Activated naive CD4-positive, alpha-beta T cell treated with Interleukin-2 at 50 U/mL for 16 hours (primary cell): ENCODE measurements around the gene CDH26.
"Not testable (repeated sequence)": the region's sequence is repeated elsewhere in the genome, so short reads cannot be mapped to it uniquely, and the experiment has no call there.

Experiments
- DNase-seq: peaks from one replicate; pipeline ENCODE4 v3.0.0-alpha.2; 2020

The CDH26 gene

GRCh38 chr20:59942245-59942644, 16.0 kb upstream of the CDH26 start:
- no peak for DNase-seq

DNA sequence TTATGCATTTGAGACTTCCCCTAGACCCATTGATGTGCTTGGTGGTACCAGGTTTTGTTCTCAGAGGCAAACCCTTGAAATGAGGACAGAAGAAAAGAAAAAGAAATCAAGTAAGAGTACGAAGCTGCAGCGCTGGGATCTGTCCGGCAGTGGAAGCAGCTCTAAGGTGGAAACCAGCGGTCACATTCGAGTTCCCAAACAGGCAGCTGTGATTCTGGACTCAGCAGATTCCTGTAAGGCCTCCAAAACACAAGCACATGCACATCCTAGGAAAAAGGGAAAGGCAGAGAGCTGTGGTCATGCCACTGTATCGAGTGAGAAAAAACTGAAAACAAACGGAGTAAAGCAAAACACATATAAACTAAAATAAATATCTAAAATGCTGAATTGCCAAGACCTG, 13.5 kb upstream of the CDH26 start:
- no peak for DNase-seq

GRCh38 chr20:59945175-59945574, 13.0 kb upstream of the CDH26 start:
- DNase-seq, result no peak

DNA sequence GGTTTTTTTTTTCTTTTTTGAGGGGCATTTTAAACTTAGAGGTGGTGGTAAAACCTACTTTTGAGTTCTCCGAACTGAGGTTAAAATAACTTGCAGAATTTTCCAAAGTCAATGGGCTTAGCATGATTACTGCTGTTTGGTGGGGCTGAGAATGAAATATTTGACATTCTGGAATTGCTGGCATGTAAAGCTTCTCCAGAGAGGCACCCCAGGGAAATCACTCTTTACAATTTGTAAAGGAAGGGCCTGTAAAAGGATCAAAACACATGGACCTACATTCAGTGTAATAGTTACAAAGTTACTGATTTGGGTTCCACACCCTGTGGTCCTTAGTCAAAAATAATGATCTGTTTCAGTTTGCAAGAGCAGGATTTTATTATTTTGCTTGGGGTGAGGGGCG, 12.5 kb upstream of the CDH26 start:
- DNase-seq, result no peak

- no peak for DNase-seq
These were observed 10.8 kb upstream of the CDH26 start for GRCh38 chr20:59947376-59947775.

- no peak for DNase-seq
These were observed 10.0 kb upstream of the CDH26 start for GRCh38 chr20:59948212-59948611.

DNA sequence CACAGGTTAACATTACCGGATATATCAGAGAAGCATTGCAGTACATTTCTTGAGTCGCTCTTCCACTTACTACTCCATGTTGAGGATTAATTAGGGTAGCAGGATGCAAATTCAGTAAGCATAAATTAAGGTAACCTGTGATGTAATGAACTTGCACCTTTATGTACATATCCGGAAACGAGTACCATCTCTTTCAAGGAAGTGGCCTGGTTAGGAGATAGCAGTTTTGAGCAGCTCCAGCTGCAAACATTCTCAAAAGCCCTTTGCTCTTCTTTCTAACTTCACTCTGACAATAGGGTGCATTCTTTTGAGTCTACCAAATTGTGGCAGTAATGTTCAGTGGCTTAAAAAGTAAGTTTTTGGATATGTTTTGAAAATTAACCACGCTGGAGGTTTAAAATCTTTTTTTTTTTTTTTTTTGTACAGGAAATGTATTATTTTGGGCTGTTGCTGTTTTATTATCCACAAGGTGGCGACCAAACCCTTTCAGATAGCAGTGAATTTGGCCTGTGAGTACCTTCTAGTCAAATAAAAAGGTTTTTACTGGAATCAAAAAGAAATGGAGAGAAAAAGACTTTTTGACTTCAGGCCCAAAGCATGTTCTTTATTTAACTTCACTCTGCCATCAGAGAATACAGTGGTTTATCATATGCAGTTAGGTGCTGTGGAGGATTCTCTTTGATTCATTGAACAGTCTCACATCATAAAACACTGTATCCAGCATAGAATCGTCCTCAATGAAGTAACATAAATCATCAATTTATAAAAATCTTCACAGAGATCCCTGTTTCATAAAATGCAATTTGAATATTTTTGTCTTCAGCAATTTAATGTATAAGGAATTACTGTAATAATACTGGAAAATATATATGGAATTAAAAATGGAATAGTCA, 9.1 kb upstream of the CDH26 start:
- DNase-seq, result no peak

DNA sequence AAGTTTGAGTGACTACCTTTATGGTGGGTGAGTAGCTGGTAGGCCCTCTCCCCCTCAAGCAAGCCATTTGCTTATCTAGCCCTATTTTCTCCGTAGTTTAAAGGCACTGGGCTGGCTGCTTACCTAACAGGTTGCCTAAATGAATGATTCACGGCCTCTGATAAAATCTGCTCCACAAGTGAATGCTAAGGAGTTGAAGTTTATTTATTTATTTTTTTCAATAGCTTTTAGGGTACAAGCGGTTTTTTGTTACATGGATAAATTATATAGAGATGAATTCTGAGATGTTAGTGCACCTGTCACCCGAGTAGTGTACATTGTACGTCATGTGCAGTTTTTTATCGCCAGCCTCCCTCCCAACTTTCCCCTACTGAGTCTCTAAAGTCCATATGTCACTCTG, 8.3 kb upstream of the CDH26 start:
- DNase-seq, result no peak

- DNase-seq, result no peak
These were observed 3.5 kb upstream of the CDH26 start for GRCh38 chr20:59954718-59955117.

GRCh38 chr20:59955131-59955796, 3.0 kb upstream of the CDH26 start:
- DNase-seq, result no peak

DNA sequence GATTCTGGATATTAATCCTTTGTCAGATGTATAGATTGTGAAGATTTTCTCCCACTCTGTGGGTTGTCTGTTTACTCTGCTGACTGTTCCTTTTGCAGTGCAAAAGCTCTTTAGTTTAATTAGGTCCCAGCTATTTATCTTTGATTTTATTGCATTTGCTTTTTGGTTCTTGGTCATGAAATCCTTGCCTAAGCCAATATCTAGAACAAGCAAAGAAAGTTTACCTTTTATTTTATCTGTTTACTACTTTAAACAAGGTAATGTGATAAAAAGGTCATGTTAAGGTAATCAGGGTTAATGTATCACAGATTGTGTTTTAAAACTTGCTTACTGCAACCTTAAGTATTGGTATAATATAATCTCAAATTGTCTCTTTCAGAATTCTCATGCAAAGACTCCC, 655 bp upstream of the CDH26 start:
- DNase-seq, result not testable (repeated sequence)

GRCh38 chr20:59958626-59959025, 403 bp downstream of the CDH26 start:
- no peak for DNase-seq

DNA sequence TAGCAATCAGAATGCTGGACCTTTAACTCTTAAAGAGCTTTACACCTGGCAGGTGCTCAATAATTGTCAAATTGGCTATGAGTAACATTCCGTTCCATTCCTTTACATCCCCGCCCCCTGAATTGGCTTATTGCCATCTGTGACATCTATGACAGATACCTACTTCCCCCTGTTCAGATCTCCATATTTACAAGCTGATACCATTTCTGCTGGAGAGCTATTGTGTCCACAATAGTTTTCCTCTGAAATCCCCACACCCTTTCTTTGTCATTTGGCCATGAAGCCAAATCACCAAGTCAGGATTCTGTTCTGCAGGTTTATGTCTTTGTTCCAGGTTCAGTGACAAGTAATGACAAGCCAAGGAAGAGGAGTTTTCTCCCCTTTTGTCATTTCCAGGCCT, 3.2 kb downstream of the CDH26 start:
- no peak for DNase-seq

- DNase-seq, result no peak
These were observed 3.9 kb downstream of the CDH26 start for GRCh38 chr20:59962155-59962554.

GRCh38 chr20:59966428-59966827, 8.2 kb downstream of the CDH26 start:
- DNase-seq, result no peak

GRCh38 chr20:59971428-59971827, 13.2 kb downstream of the CDH26 start:
- no peak for DNase-seq

DNA sequence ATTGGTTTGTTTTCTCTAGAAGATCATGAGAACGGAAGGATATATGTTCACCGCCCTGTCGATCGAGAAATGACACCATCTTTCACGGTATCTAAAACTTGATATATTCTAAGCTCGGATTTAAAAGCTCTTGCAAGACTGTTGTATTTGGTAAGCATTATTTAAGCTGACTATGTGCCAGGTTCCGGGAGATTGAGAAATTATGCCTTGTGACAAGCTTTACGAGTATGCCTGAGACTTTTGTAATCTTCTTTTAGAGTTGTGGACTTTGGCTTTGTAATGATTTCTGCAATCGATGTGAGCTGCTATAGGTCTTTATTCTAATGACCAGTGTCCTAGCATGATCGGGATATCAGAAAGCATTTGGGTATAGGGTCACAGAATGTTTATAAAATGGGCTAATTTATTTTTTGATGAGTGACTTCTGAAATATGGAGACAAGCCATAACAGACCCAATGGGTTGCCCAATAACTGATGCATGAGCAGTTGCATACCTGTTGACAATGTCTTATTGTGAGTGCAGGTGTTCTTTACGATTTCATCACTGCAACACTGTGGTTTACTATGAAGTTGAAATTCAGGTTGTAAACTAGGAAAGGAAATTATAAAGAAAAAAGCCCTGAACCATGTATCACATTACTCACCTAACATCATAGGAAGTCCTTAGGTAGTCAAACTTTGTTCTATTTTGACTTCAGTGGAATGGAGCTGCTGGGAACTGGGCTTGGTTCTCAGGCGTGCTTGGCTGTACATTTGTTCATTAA, 14.0 kb downstream of the CDH26 start:
- DNase-seq, result no peak

DNA sequence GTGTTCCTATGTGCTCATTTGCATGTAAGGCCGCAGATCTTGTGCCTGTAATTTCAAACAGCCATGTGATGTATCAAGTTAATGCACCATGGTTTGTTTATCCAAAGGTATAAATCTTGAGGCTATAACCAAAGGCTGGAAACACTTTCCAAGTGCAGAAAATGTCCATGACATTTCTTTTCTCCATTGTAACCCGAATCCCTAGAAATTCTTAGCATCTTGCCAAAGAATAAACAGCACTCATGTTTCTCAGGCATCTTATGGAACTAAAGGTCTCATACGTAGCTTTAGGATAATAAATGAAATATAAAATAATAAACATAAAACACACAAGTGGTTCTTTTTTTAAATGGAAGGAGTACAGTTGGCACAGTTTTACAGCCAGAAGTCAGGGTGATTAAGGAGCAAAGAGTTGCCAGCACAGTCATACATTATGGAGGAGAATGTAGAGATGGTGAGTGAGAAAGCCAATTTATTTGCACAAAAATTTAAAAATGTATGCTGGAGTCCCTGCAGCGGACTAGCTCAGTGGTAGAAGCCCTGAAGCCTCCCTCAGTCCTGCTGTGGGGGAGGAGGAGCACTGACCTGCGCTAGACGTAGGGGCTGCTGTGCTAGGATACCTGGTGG, 18.0 kb downstream of the CDH26 start:
- no peak for DNase-seq

DNA sequence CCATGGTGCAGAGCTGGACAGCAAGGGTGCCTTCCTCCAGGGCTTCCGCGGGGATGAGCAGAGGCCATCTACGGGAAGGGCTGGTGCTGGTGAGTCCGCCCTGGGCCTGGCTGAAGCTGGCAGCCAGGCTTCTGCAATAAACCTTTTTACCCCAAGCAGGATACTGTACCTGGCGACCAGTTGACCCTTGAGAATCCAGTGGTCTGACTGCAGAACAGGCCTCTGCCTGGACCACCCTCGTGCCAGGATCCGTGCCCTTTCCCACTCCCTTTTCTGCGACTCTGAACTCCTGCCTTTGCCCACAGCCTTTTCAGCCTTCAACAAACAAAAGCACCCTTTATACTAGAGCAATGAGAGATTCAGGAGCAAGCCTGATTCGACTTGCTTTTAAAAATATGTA, 18.9 kb downstream of the CDH26 start:
- no peak for DNase-seq

DNA sequence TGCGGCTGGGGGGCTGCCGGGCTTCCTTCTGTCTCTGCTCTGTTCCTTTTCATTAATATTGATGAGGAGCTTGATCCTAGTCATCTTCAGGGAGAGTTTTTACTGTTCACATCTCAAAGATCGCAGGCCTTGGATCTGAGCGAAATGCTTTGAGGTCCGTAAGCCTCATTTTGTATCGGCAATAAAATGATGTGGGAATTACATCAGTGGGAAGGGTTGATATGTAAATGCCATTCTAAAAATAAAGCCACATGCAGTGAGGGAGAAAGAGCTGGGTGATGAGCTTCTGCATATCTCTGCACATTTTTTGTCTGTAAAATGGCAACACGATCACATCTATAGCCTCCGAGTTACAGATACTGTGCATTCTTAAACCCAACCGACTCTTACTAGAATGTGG, 24.9 kb downstream of the CDH26 start:
- DNase-seq, result no peak

- no peak for DNase-seq
These were observed 26.3 kb downstream of the CDH26 start for GRCh38 chr20:59984541-59984940.

DNA sequence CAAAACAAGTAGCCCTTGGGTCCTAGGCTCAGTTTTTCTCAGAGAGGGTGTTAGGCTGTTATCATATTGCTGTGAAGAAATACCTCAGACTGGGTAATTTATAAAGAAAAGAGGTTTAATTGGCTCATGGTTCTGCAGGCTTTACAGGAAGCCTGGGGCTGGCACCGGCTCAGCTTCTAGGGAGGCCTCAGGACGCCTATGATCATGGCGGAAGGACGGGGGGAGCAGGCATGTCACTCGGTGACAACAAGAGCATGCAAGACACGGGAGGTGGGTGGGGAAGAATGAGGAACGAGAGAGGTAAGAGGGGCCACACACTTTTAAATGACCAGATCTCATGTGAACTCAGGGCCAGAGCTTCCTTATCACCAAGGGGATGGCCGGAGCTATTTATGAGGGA, 26.9 kb downstream of the CDH26 start:
- DNase-seq, result no peak

DNA sequence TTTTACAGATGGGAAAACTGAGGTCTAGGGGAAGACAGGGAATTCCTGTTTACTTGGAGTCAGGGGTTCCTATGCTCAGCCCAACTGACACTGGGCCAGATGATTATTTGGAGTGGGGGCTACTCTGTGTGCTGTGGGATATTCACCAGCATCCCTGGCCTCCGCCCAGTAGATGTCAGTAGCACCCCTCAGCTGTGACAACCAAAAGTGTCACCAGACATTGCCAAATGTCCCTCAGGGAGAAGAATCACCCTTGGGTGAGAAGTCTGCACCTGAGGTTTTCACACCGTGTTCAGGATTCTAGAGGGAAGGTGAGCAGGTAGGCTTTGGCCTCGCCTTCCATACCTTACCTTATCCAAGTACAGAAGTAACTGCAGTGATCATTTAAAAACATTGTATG, 27.6 kb downstream of the CDH26 start:
- DNase-seq, result no peak
